GM21515 (cell line): Measurements from ENCODE around the gene GLB1L2.

Source experiments
- ATAC-seq: cut with Tn5 transposase; IDR thresholded peaks from one replicate; pipeline ENCODE4 v1.9.1; 2021; ENCODE audit not compliant: unreplicated experiment

Gene GLB1L2

DNA sequence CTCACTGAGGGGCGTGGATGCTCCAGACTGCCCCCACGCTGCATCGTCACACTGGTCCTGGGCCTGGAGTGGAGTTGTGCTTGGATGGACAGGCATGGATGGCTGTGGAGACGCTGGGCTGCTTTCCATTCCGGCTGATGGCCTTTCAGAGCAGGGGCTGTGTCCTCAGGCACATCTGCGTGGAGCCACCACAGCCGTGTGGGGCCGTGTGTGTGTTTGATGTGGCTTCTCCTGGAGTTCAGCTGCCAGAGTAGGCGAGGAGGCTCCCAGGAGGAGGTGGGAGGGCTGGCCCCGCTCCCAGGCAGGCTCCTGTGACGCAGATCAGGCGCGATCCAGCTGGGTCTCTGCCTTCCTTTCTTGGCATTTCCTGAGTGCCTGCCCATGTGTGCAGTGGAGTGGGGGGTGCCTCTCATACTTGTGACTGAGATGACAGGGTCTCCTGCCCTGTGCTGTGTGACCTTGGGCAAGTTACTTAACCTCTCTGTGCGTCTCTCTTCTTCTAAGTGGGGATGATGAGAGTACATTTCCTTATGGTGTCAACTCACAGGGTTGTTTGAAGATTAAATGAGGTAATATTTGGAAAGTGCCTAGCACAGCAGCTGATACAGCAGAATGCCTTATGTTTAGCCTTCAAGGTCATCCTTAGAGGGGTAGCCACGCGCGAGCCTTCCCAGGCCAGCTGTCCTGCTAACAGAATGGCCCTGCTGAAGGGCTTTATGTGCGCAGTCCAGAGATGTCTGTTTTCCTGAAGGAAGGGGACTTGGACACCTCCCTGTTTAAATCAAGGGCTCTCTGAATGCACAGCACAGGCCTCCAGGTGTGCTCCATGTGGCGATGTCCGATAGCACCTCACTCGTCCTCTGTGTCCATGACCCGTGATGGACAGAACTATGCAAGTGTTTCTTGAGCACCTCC lies 33.5 kb downstream of the GLB1L2 start:
- ATAC-seq, result no peak

GRCh38 chr11:134366254-134366653 lies 34.5 kb downstream of the GLB1L2 start:
- no peak for ATAC-seq

- no peak for ATAC-seq
Measured at GRCh38 chr11:134367781-134368180, 36.0 kb downstream of the GLB1L2 start.

- ATAC-seq, result no peak
Measured at GRCh38 chr11:134369656-134370525, 38.1 kb downstream of the GLB1L2 start.

DNA sequence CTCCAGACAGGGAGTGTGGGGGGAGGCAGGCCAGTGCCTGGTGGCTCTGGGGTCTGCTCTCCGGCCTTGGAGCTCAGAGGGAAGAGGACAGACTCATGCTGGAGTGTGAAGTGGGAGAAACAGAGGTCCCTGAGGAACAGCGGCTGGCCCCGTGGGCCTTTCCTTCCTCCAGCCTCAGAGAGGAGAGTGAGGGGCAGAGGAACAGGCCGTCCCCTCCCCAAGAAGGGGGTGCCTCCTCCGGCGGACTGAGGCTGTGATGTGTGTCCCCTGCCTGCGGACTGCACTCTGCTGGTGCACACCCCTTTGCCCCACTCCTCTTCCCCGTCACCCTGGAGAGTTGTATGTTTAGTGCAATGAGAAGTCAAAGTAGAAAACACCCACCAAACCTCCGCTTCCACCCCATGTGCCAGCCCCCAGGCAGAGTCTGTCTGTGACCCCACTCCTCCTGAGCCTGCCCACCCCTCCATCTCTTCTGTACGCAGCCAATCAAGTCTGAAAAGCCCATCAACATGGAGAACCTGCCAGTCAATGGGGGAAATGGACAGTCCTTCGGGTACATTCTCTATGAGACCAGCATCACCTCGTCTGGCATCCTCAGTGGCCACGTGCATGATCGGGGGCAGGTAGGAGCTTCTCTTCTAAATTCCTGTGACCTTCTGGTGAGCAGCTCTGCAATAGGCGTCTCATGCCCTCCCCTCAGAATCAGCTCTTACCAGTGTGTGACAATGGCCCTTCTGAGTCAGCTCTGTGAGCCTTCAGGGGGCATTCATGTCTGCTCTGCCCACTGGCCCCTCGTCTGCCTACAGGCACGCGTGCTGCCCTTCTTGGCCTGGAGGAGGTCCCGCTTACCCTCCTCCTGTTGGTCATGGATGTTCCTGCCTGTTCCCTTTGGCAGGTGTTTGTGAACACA lies 39.0 kb downstream of the GLB1L2 start:
- ATAC-seq, result no peak

- ATAC-seq, result no peak
Measured at GRCh38 chr11:134371436-134372185, 39.8 kb downstream of the GLB1L2 start.

DNA sequence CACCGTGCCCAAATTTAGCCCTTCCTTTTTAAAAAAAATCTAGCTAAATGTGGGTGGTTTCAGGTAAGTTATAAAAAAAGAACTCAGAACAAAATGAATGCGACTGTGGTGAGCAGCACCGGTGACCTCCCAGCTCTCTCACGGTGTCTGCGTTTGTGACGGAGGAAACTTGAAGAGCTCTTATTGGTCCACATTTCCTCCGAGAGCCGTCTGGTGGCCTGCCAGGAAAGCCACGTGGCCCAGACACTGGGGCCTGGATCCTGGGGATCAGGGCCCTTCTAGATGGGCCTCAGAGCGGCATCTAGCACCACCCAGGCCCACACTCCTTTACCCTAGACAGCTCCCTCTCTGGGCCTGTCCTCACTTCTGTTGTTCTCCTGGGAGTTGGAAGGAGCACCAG lies 40.7 kb downstream of the GLB1L2 start:
- no peak for ATAC-seq

- ATAC-seq, result no peak
Measured at GRCh38 chr11:134372961-134373360, 41.2 kb downstream of the GLB1L2 start.

DNA sequence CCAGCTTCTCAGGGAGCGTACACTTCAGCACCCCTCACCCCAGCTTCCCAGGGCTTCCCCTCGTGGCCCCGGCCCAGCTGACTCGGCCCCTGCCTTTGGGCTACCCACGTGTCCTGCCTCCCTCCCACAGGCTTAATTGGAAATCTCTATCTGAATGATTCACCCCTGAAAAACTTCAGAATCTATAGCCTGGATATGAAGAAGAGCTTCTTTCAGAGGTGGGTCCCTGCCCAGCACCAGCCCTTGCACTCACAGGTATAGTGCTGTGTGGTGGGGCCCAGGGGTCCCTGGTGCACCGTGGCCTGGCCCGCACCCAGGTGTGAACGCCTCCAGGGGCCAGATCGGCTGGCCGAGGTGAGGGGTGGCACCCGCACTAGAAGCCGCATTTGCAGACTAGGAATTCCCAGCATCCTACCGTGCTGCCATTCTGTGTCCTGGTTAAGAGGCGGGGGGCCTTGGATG lies 41.8 kb downstream of the GLB1L2 start:
- no peak for ATAC-seq

DNA sequence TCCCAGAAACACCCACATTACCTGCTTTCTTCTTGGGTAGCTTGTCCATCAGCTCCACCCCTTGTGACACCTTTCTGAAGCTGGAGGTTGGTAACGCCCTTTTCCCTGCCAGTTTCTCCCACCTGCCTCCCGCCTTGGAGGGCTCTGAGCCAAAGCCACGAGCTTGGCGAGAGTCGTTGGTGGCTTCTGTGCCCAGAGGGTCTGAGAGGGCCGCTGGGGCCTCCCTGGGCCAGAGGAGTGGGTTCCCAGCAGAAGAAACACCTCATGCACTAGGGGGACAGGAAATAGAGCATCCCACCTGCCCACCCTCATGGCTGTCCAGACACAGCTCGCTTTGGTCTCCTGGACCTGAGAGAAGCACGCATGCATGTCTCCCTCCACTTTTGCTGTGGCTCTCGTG lies 42.4 kb downstream of the GLB1L2 start:
- ATAC-seq, result no peak

DNA sequence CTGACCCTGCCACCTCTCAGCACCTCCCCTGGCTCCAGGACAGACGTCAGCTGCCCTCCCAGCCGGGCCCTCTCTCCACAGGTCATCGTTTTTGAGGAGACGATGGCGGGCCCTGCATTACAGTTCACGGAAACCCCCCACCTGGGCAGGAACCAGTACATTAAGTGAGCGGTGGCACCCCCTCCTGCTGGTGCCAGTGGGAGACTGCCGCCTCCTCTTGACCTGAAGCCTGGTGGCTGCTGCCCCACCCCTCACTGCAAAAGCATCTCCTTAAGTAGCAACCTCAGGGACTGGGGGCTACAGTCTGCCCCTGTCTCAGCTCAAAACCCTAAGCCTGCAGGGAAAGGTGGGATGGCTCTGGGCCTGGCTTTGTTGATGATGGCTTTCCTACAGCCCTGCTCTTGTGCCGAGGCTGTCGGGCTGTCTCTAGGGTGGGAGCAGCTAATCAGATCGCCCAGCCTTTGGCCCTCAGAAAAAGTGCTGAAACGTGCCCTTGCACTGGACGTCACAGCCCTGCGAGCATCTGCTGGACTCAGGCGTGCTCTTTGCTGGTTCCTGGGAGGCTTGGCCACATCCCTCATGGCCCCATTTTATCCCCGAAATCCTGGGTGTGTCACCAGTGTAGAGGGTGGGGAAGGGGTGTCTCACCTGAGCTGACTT lies 43.2 kb downstream of the GLB1L2 start:
- no peak for ATAC-seq

- ATAC-seq, result no peak
Measured at GRCh38 chr11:134376150-134376921, 44.5 kb downstream of the GLB1L2 start.

DNA sequence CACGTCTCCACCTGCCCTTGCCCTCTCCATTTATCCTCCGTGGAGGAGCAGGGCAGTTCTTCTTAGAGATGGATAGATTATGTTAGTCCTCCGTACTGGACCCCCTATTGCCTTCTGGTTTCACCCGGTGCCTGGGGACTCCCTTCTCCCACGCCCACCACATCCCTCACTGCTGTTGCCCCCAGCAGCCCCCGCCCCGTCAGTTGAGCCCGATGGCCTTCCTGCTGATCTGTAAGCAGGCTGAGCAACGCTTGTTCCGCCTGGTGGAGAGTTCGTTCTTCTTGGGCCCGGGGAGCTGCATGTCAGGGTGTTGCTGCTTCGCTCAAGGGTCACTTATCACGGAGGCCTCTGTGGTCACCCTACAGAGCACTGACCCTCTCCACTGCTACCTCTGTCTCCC lies 46.1 kb downstream of the GLB1L2 start:
- no peak for ATAC-seq

DNA sequence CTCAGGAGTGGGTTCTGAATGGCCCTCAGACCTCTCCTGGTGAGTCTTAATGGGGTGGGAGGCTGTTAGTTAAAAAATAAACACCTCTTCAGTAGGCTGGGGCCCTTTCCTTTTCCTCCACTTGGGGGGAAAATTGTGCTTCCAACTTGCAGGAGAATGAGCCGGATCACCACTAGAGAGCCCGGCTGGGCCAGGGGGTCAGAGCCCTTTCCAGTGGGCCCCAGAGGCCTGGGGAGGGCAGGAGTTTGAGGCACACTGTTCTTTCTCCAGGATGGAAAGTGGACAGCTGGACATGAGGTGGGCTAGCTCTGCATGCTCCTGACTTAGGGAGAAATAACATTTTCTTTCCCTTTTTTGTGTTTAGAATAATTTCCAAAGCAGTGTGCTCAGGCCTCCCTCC lies 47.5 kb downstream of the GLB1L2 start:
- ATAC-seq, result no peak

DNA sequence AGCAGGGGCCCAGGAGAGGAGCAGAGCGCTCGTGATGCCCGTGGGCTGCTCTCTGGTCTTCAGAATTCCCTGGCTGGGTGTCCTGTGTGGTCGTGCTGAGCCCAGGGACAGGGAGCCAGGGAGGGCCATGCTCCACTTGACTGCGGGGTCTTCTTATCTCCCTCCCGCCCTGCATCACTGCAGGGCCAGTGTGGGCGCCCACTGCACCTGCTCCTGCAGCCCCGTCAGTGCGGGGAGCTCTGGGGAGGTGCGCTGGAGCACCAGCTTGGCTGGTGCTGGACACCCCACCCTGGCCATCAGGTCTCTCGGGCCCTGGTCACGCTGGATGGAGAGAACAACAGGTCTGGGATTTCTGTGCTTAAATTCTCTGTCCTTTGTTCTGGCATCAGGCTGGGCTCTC lies 48.4 kb downstream of the GLB1L2 start:
- ATAC-seq, result no peak

DNA sequence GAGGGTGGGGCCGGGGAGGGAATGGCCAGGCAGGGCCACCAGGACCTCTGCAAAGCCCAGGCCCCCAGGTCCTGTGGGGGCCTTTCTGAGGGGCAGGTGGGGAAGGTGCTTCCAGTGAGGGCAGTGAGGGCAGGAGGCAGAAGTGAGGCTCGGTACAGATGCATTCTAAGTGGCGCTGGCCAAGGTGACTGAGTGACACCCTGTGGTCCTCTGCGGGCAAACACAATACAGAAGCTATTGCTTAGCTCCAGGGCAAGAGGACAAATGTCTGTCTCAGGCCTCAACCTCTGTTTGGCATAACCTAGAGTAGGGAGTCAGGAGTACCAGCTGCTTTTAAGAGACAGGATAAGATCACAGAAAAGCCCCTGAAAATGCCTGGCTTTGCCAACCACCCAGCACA lies 49.0 kb downstream of the GLB1L2 start:
- ATAC-seq, result no peak

GRCh38 chr11:134382257-134382656 lies 50.5 kb downstream of the GLB1L2 start:
- no peak for ATAC-seq

GRCh38 chr11:134382830-134383229 lies 51.0 kb downstream of the GLB1L2 start:
- no peak for ATAC-seq
